Lower leg skin (tissue), 3 donors: Measurements from ENCODE around the gene EEF1A1.

Experiments
- CTCF ChIP-seq, 3 donors: fragments of 450-650 bp; IDR thresholded peaks; one replicate each; pipeline ENCODE4 v1.5.1; 2016; ENCODE audit warnings: antibody characterized with exemption in 3 of 3, mild to moderate bottlenecking in 3 of 3, moderate library complexity in 2 of 3
- POLR2A ChIP-seq, 2 donors: fragments of 450-650 bp; IDR thresholded peaks; one replicate each; pipeline ENCODE4 v1.6.1; 2016 to 2017; ENCODE audit warnings: antibody characterized with exemption in 2 of 2, mild to moderate bottlenecking in 1 of 2, moderate library complexity in 1 of 2

GRCh38 chr6:73506246-73506645 is 14.6 kb downstream of the EEF1A1 start:
- TF ChIP-seq CTCF (IDR thresholded peaks at IDR 0.05) (no peak), POLR2A (IDR thresholded peaks at IDR 0.05) (no peak)
